HG03342 (cell line): ENCODE data around the gene FGF14.
"Not testable (repeated sequence)": the region's sequence is repeated elsewhere in the genome, so short reads cannot be mapped to it uniquely, and the experiment has no call there.

Experiments used
- ATAC-seq: cut with Tn5 transposase; IDR thresholded peaks from one replicate; pipeline ENCODE4 v1.9.1; 2021; ENCODE audit warnings: mild to moderate bottlenecking, moderate library complexity; ENCODE audit not compliant: unreplicated experiment

Gene FGF14

GRCh38 chr13:101881593-101881992 is 520.3 kb downstream of the FGF14 start:
- ATAC-seq, result no peak

- ATAC-seq, result peak; percentile 82
These were observed 521.3 kb downstream of the FGF14 start for GRCh38 chr13:101880581-101880980.

- no peak for ATAC-seq
These were observed 524.9 kb downstream of the FGF14 start for GRCh38 chr13:101876951-101877350.

- ATAC-seq, result no peak
These were observed 526.0 kb downstream of the FGF14 start for GRCh38 chr13:101875717-101876393.

GRCh38 chr13:101875091-101875490 is 526.8 kb downstream of the FGF14 start:
- no peak for ATAC-seq

- peak; percentile 80 for ATAC-seq
These were observed 532.3 kb downstream of the FGF14 start for GRCh38 chr13:101869553-101869952.

- no peak for ATAC-seq
These were observed 533.0 kb downstream of the FGF14 start for GRCh38 chr13:101868585-101869469.

- no peak for ATAC-seq
These were observed 534.8 kb downstream of the FGF14 start for GRCh38 chr13:101866889-101867581.

GRCh38 chr13:101858860-101859259 is 543.0 kb downstream of the FGF14 start:
- no peak for ATAC-seq

GRCh38 chr13:101846701-101847100 is 555.1 kb downstream of the FGF14 start:
- no peak for ATAC-seq

GRCh38 chr13:101846249-101846648 is 555.6 kb downstream of the FGF14 start:
- no peak for ATAC-seq

GRCh38 chr13:101845245-101846020 is 556.4 kb downstream of the FGF14 start:
- no peak for ATAC-seq

- no peak for ATAC-seq
These were observed 560.1 kb downstream of the FGF14 start for GRCh38 chr13:101841698-101842097.

- ATAC-seq, result no peak
These were observed 563.5 kb downstream of the FGF14 start for GRCh38 chr13:101838323-101838722.

GRCh38 chr13:101837778-101838177 is 564.1 kb downstream of the FGF14 start:
- not testable (repeated sequence) for ATAC-seq

GRCh38 chr13:101837288-101837687 is 564.6 kb downstream of the FGF14 start:
- ATAC-seq, result no peak

- ATAC-seq, result no peak
These were observed 565.9 kb downstream of the FGF14 start for GRCh38 chr13:101835920-101836319.

GRCh38 chr13:101833671-101834070 is 568.2 kb downstream of the FGF14 start:
- ATAC-seq, result no peak

GRCh38 chr13:101830035-101830434 is 571.8 kb downstream of the FGF14 start:
- no peak for ATAC-seq

- ATAC-seq, result no peak
These were observed 572.4 kb downstream of the FGF14 start for GRCh38 chr13:101829484-101829883.

GRCh38 chr13:101828119-101828518 is 573.7 kb downstream of the FGF14 start:
- ATAC-seq, result no peak
